H1 (cell line): ENCODE results near the gene TTC33. TPM values are rescaled to one million over a fixed set of nuclear protein-coding genes. Genes with fewer than 3 reads are reported as not detected.

Experiments
- CTCF ChIA-PET: fragments of 300-600 bp; sonication (Branson Sonifier 250); formaldehyde crosslinking; loops from one replicate; lab custom pipeline; 2021; ENCODE audit not compliant: partially characterized antibody; lab: Charles Lee
- POLR2A ChIA-PET: fragments of 300-600 bp; sonication (Branson Sonifier 250); formaldehyde crosslinking; loops from one replicate; lab custom pipeline; 2021; ENCODE audit warnings: inconsistent platforms; ENCODE audit not compliant: partially characterized antibody; lab: Charles Lee
- DNase-seq, 2 experiments: peaks; one replicate each; pipeline versions ENCODE4 v3.0.0 to v3.0.0-alpha.2; 2010 to 2022; ENCODE audit warnings: low spot score in 2 of 2, low read depth in 1 of 2, mixed read lengths in 1 of 2
- FAIRE-seq: peaks from 2 replicates; lab custom pipeline; 2011; peaks lifted over from hg19 to GRCh38; lab: Jason Lieb, UNC
- H2AFZ ChIP-seq: 2 replicates; pipeline ENCODE4 v1.8.1; 2012; ENCODE audit warnings: low read length, inconsistent platforms
- H2AK5ac ChIP-seq: 2 replicates; pipeline ENCODE4 v1.6.1; 2013; ENCODE audit warnings: low read depth, low read length
- H2BK120ac ChIP-seq: replicated peaks from 2 replicates; pipeline ENCODE3; 2013; ENCODE audit warnings: low read depth, low read length, inconsistent platforms
- H2BK12ac ChIP-seq: 2 replicates; pipeline ENCODE4 v1.6.1; 2013; ENCODE audit warnings: low read depth, low read length
- H2BK15ac ChIP-seq: 2 replicates; pipeline ENCODE4 v1.6.1; 2013; ENCODE audit warnings: low read length
- H2BK20ac ChIP-seq: 2 replicates; pipeline ENCODE4 v1.6.1; 2013; ENCODE audit warnings: low read length
- H2BK5ac ChIP-seq: 2 replicates; pipeline ENCODE4 v1.6.1; 2013; ENCODE audit warnings: low read depth, low read length
- H3K14ac ChIP-seq: 2 replicates; pipeline ENCODE4 v1.6.1; 2013; ENCODE audit warnings: inconsistent platforms; ENCODE audit not compliant: insufficient read length
- H3K18ac ChIP-seq: 2 replicates; pipeline ENCODE4 v1.6.1; 2013; ENCODE audit warnings: low read length; ENCODE audit errors: extremely low read depth
- H3K23ac ChIP-seq: 2 replicates; pipeline ENCODE4 v1.6.1; 2013; ENCODE audit warnings: inconsistent platforms; ENCODE audit not compliant: insufficient read length
- H3K23me2 ChIP-seq: 2 replicates; pipeline ENCODE4 v1.6.1; 2013; ENCODE audit warnings: low read depth, low read length
- H3K27ac ChIP-seq: 2 replicates; pipeline ENCODE4 v1.6.1; 2011; ENCODE audit warnings: low read depth, low read length, inconsistent platforms
- H3K27me3 ChIP-seq, 4 experiments: replicated peaks in 1 of 4; 1 replicate in 1 of 4; 2 replicates in 3 of 4; pipeline versions ENCODE4 v1.6.1 to v1.8.1; 2011 to 2013; ENCODE audit warnings: low read length in 3 of 4, mild to moderate bottlenecking in 3 of 4, inconsistent platforms in 2 of 4, mixed read lengths in 2 of 4, moderate library complexity in 1 of 4; ENCODE audit not compliant: control insufficient read depth in 3 of 4, insufficient read depth in 3 of 4; ENCODE audit errors: extremely low read depth in 1 of 4
- H3K36me3 ChIP-seq, 4 experiments: 2 replicates each; pipeline versions ENCODE4 v1.6.1 to v1.8.1; 2011 to 2013; ENCODE audit warnings: mild to moderate bottlenecking in 4 of 4, low read length in 3 of 4, moderate library complexity in 2 of 4, control low read depth in 1 of 4, inconsistent platforms in 1 of 4; ENCODE audit not compliant: insufficient read depth in 4 of 4, control insufficient read depth in 2 of 4
- H3K4ac ChIP-seq: replicated peaks from 2 replicates; pipeline ENCODE3; 2013; ENCODE audit warnings: low read length, low read depth, mixed read lengths, inconsistent platforms; ENCODE audit not compliant: insufficient read length
- H3K4me1 ChIP-seq, 4 experiments: replicated peaks in 1 of 4; 1 replicate in 1 of 4; 2 replicates in 3 of 4; pipeline versions ENCODE4 v1.6.1 to v1.8.1; 2011 to 2013; ENCODE audit warnings: low read length in 3 of 4, inconsistent platforms in 2 of 4, mixed read lengths in 1 of 4; ENCODE audit not compliant: insufficient read depth in 4 of 4, control insufficient read depth in 3 of 4
- H3K4me2 ChIP-seq, 2 experiments: 2 replicates each; pipeline versions ENCODE4 v1.6.1 to v1.8.1; 2011 to 2013; ENCODE audit warnings: low read depth in 2 of 2, low read length in 2 of 2, control low read depth in 1 of 2, inconsistent platforms in 1 of 2, mild to moderate bottlenecking in 1 of 2; ENCODE audit not compliant: insufficient read depth in 1 of 2
- H3K4me3 ChIP-seq, 4 experiments: fragments of 200-600, 300-600 bp in 1 of 4; sonication (generic), shearing (Covaris generic), sonication (Bioruptor Twin) in 1 of 4; 2 replicates each; pipeline versions ENCODE4 v1.5.1 to v1.8.1; 2011 to 2016; ENCODE audit warnings: low read length in 4 of 4, low read depth in 3 of 4, control low read depth in 2 of 4, inconsistent platforms in 2 of 4, mild to moderate bottlenecking in 2 of 4, mixed read lengths in 1 of 4, moderate library complexity in 1 of 4; ENCODE audit not compliant: insufficient read depth in 2 of 4; ENCODE audit errors: extremely low read depth in 1 of 4
- H3K56ac ChIP-seq: replicated peaks from 2 replicates; pipeline ENCODE3; 2013; ENCODE audit warnings: low read depth, mild to moderate bottlenecking, mixed read lengths, low read length, inconsistent platforms; ENCODE audit not compliant: insufficient read length
- H3K79me1 ChIP-seq: 2 replicates; pipeline ENCODE4 v1.6.1; 2013; ENCODE audit warnings: low read depth, low read length, control low read depth
- H3K79me2 ChIP-seq, 2 experiments: 2 replicates each; pipeline versions ENCODE4 v1.6.1 to v1.8.1; 2012 to 2013; ENCODE audit warnings: low read length in 2 of 2, mild to moderate bottlenecking in 2 of 2, inconsistent platforms in 1 of 2; ENCODE audit not compliant: insufficient read depth in 2 of 2, control insufficient read depth in 1 of 2
- H3K9ac ChIP-seq, 4 experiments: replicated peaks in 1 of 4; 1 replicate in 1 of 4; 2 replicates in 3 of 4; pipeline versions ENCODE4 v1.6.1 to v1.8.1; 2011 to 2013; ENCODE audit warnings: low read depth in 3 of 4, low read length in 3 of 4, control low read depth in 2 of 4, mild to moderate bottlenecking in 2 of 4, moderate library complexity in 2 of 4, inconsistent platforms in 1 of 4; ENCODE audit errors: extremely low read depth in 1 of 4
- H3K9me3 ChIP-seq, 2 experiments: 2 replicates each; pipeline versions ENCODE4 v1.6.1 to v1.8.1; 2012 to 2013; ENCODE audit warnings: mild to moderate bottlenecking in 2 of 2, moderate library complexity in 2 of 2, control low read depth in 1 of 2, inconsistent platforms in 1 of 2, low read depth in 1 of 2, low read length in 1 of 2, mixed read lengths in 1 of 2; ENCODE audit not compliant: insufficient read depth in 2 of 2
- H4K20me1 ChIP-seq, 2 experiments: replicated peaks in 1 of 2; 2 replicates each; pipeline versions ENCODE3 to v1.8.1; 2011 to 2013; ENCODE audit warnings: inconsistent platforms in 2 of 2, low read length in 2 of 2, mild to moderate bottlenecking in 1 of 2; ENCODE audit not compliant: insufficient read depth in 2 of 2, control insufficient read depth in 1 of 2
- H4K5ac ChIP-seq: 2 replicates; pipeline ENCODE4 v1.6.1; 2013; ENCODE audit warnings: low read length, low read depth, mixed read lengths, inconsistent platforms; ENCODE audit not compliant: insufficient read length
- H4K8ac ChIP-seq: 2 replicates; pipeline ENCODE4 v1.8.0; 2013; ENCODE audit warnings: mild to moderate bottlenecking, moderate library complexity, low read length, inconsistent platforms; ENCODE audit not compliant: insufficient read depth; ENCODE audit errors: extremely low read depth
- H4K91ac ChIP-seq: replicated peaks from 2 replicates; pipeline ENCODE3; 2013; ENCODE audit warnings: low read length, mixed read lengths, inconsistent platforms; ENCODE audit not compliant: insufficient read length
- ATF2 ChIP-seq: IDR thresholded peaks from 2 replicates; pipeline ENCODE4 v1.6.1; 2012; ENCODE audit warnings: low read length, inconsistent platforms
- BRCA1 ChIP-seq: IDR thresholded peaks from 2 replicates; pipeline ENCODE4 v1.6.1; 2012; ENCODE audit warnings: low read depth, low read length, improper control_type of control experiment
- CBX5 ChIP-seq: fragments of 300-800, 300-1000 bp; sonication (generic); IDR thresholded peaks from 2 replicates; pipeline ENCODE4 v1.7.1; 2016; ENCODE audit warnings: antibody characterized with exemption, low read length, low read depth
- FOSL1 ChIP-seq: IDR thresholded peaks from 2 replicates; pipeline ENCODE4 v1.6.1; 2011; ENCODE audit warnings: mild to moderate bottlenecking, low read depth, low read length, moderate library complexity; ENCODE audit not compliant: insufficient read depth
- HDAC2 ChIP-seq, 2 experiments: fragments of 300-600 bp in 1 of 2; sonication (generic) in 1 of 2; IDR thresholded peaks; 2 replicates each; pipeline ENCODE4 v1.6.1; 2011 to 2012; ENCODE audit warnings: low read depth in 2 of 2, low read length in 2 of 2, mild to moderate bottlenecking in 2 of 2, moderate library complexity in 2 of 2, borderline replicate concordance in 1 of 2, inconsistent platforms in 1 of 2
- MAFK ChIP-seq: IDR thresholded peaks from 2 replicates; pipeline ENCODE4 v1.6.1; 2012; ENCODE audit warnings: low read depth, mild to moderate bottlenecking, improper control_type of control experiment, low read length
- MAX ChIP-seq: IDR thresholded peaks from 2 replicates; pipeline ENCODE4 v1.6.1; 2012; ENCODE audit warnings: inconsistent platforms
- POLR2A ChIP-seq, 2 experiments: IDR thresholded peaks; 1 replicate in 1 of 2; 2 replicates in 1 of 2; pipeline ENCODE4 v1.6.1; 2011; ENCODE audit warnings: low read depth in 2 of 2, low read length in 2 of 2, mild to moderate bottlenecking in 2 of 2; ENCODE audit errors: control extremely low read depth in 1 of 2
- RBBP5 ChIP-seq: IDR thresholded peaks from 2 replicates; pipeline ENCODE4 v1.7.1; 2012; ENCODE audit warnings: low read depth, mild to moderate bottlenecking, inconsistent platforms, low read length, moderate library complexity, borderline replicate concordance
- SP1 ChIP-seq: IDR thresholded peaks from 2 replicates; pipeline ENCODE4 v1.6.1; 2011; ENCODE audit warnings: low read depth, low read length
- TBP ChIP-seq: IDR thresholded peaks from 2 replicates; pipeline ENCODE4 v1.6.1; 2011; ENCODE audit warnings: low read depth, low read length, improper control_type of control experiment
- ZNF274 ChIP-seq: IDR thresholded peaks from 2 replicates; pipeline ENCODE4 v1.7.0; 2012; ENCODE audit warnings: low read length, borderline replicate concordance; ENCODE audit errors: extremely low read depth
- WGBS, 2 experiments: shearing (Covaris generic) in 1 of 2; methylation state at CpG; one replicate each; pipeline versions ENCODE4 v1.1.6 to v1.1.7; 2013 to 2015; ENCODE audit warnings: low lambda C conversion rate in 2 of 2, mixed read lengths in 2 of 2, inconsistent platforms in 1 of 2, low coverage in 1 of 2, missing lambda C conversion rate in 1 of 2; ENCODE audit not compliant: insufficient replicate concordance in 2 of 2, insufficient coverage in 1 of 2, insufficient read length in 1 of 2; ENCODE audit errors: extremely low coverage in 1 of 2, missing lambda C conversion rate in 1 of 2; 5-methylcytosine and 5-hydroxymethylcytosine counted together
- polyA plus RNA-seq, 7 experiments: library from polyadenylated mRNA; depleted of rRNA in 3 of 7; stranded (reverse) in 5 of 7; unstranded in 2 of 7; fragments of >200 nt in 5 of 7; fragments of 200-250 nt in 2 of 7; gene quantifications; 1 replicate in 5 of 7; 2 replicates in 1 of 7; 4 replicates in 1 of 7; pipeline versions ENCODE4 v1.2.1 to v1.2.3, GENCODE V29; 2011 to 2013; ENCODE audit warnings: missing spikeins in 2 of 7, mixed read lengths in 2 of 7
- total RNA-seq: library from RNA; stranded (reverse); fragmentation: NEBNext Ultra II Directional; extraction: Animal tissue kit (Norgen Biotek cat#: 25700); gene quantifications from 2 replicates; pipeline ENCODE4 v1.2.1, GENCODE V29; 2021

Gene TTC33
- total and polyA plus RNA-seq, 2 of the 8 experiments (the other 6 are each of a cell fraction or from before 2014, with no cell fraction given), result 1.2 to 12.6 TPM

GRCh38 chr5:40605295-40605958 lies 150.3 kb downstream of the TTC33 start:
- Histone ChIP-seq H3K23me2 (no peaks in the 10 kb centered on the region), H3K4me3 (no peak overlapping the region), H3K14ac (no peak overlapping the region), H3K4ac (no peak overlapping the region), H3K4me2 (no peak overlapping the region), H2AFZ (no peak overlapping the region), H3K79me1 (no peaks in the 10 kb centered on the region), H4K5ac (no peak overlapping the region), H3K27me3 (no peaks in the 10 kb centered on the region), H3K79me2 (no peaks in the 10 kb centered on the region), H2AK5ac (no peak overlapping the region), H3K9me3 (no peaks in the 10 kb centered on the region), H3K23ac (no peak overlapping the region), H4K91ac (no peak overlapping the region), H4K8ac (no peak overlapping the region), H2BK120ac (no peak overlapping the region), H3K18ac (no peak overlapping the region), H3K36me3 (no peaks in the 10 kb centered on the region), H2BK12ac (no peak overlapping the region), H3K9ac (no peak overlapping the region), H3K27ac (no peak overlapping the region), H3K4me1 (no peaks in the 10 kb centered on the region), H2BK20ac (no peak overlapping the region), H2BK5ac (no peak overlapping the region), H4K20me1 (no peaks in the 10 kb centered on the region), H2BK15ac (no peak overlapping the region), H3K56ac (no peak overlapping the region)
- WGBS, 2 experiments, result 90% methylated on average over 4 of the region's 4 CpGs; no CpG with 5 or more reads in 1 of the 2 experiments
- no peak for FAIRE-seq
- ChIA-PET CTCF (interaction anchor here (1.1 kb wide), 1 partner anchor 30 kb away, joined by 3 read pairs; no protein-coding TSS in a partner anchor), POLR2A (no interaction called here)
- no peak for DNase-seq
- no peak for TF ChIP-seq MAX
- no peak for TF ChIP-seq HDAC2 (IDR thresholded peaks at IDR 0.05; ENCODE audit: borderline replicate concordance in 1 of 2, low read depth in 2 of 2, low read length in 2 of 2)
- TF ChIP-seq BRCA1, result no peak
- TF ChIP-seq TBP, result no peak
- no peak for TF ChIP-seq ATF2
- no peak for TF ChIP-seq FOSL1
- no peak for TF ChIP-seq CBX5
- no peak for TF ChIP-seq ZNF274
- no peak for TF ChIP-seq POLR2A (IDR thresholded peaks at IDR 0.05; ENCODE audit: control extremely low read depth in 1 of 2, low read depth in 2 of 2, low read length in 2 of 2)
- TF ChIP-seq MAFK, result no peak
- TF ChIP-seq SP1, result no peak
- TF ChIP-seq RBBP5, result no peak
